SKM-1 (cell line): ENCODE data around the gene PTOV1.

Source experiments
- DNase-seq: peaks from one replicate; lab custom pipeline; 2025; ENCODE audit not compliant: unreplicated experiment; lab: John Stamatoyannopoulos, UW

The PTOV1 gene

GRCh38 chr19:49850487-49851342 is at the start of gene PTOV1:
PTOV1 (plus strand) TSS chr19:49851159.
- DNase-seq = peak; percentile 9

- DNase-seq = no peak
These were observed 49.5 kb upstream of the PTOV1 start for GRCh38 chr19:49801401-49801888.

GRCh38 chr19:49801966-49802661 is 48.8 kb upstream of the PTOV1 start:
- no peak for DNase-seq

DNA sequence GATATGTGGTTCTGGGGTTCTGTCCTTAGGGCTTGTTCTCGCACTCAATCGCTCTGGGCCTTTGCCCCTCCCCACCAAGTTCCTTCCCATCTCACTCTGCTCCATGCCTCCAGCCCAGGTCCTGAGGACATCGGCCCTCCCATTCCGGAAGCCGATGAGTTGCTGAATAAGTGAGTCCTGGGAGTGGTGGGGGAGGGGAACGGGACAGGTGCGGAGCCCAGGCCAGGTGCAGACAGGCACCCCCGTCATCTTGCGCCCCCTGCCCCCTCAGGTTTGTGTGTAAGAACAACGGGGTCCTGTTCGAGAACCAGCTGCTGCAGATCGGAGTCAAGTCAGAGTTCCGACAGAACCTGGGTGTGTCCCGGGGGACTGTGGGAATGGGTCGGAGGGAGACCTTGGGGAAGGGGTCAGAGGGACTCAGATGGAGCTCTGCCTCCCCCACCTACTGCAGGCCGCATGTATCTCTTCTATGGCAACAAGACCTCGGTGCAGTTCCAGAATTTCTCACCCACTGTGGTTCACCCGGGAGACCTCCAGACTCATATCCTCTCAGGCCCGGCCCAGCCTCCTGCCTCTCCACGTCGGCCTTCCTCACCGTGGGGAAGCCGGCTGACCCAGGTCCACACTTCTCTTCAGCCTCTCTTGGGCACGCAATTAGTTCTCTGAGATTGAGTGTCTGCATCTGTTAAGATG is 48.0 kb upstream of the PTOV1 start:
- DNase-seq = no peak

DNA sequence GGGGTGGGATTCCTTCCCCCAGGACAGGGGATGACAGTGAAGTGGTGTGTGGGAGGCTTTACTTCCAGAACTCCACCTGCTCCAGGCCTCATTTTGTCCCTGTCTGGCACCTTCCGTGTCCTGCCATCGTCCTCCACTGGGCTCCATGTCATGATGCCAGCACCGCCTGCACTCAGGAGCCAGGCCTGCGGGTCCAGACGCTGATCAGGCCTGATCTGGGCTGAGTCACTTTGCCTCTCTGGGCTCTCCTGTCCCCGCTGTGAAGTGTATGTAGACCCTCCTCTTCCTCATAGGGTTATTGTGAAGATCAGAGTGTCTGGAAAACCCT is 47.5 kb upstream of the PTOV1 start:
- no peak for DNase-seq

- no peak for DNase-seq
These were observed 44.9 kb upstream of the PTOV1 start for GRCh38 chr19:49805822-49806619.

DNA sequence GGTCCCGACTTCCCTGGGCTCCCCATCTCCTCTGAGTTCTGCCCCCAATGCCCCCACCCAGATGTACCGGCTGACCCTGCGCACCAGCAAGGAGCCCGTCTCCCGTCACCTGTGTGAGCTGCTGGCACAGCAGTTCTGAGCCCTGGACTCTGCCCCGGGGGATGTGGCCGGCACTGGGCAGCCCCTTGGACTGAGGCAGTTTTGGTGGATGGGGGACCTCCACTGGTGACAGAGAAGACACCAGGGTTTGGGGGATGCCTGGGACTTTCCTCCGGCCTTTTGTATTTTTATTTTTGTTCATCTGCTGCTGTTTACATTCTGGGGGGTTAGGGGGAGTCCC is 44.4 kb upstream of the PTOV1 start:
- DNase-seq = no peak

GRCh38 chr19:49807058-49807903 is 43.7 kb upstream of the PTOV1 start:
- peak; percentile 18 for DNase-seq

- no peak for DNase-seq
These were observed 42.9 kb upstream of the PTOV1 start for GRCh38 chr19:49807904-49808675.

GRCh38 chr19:49808711-49809159 is 42.2 kb upstream of the PTOV1 start:
- no peak for DNase-seq

DNA sequence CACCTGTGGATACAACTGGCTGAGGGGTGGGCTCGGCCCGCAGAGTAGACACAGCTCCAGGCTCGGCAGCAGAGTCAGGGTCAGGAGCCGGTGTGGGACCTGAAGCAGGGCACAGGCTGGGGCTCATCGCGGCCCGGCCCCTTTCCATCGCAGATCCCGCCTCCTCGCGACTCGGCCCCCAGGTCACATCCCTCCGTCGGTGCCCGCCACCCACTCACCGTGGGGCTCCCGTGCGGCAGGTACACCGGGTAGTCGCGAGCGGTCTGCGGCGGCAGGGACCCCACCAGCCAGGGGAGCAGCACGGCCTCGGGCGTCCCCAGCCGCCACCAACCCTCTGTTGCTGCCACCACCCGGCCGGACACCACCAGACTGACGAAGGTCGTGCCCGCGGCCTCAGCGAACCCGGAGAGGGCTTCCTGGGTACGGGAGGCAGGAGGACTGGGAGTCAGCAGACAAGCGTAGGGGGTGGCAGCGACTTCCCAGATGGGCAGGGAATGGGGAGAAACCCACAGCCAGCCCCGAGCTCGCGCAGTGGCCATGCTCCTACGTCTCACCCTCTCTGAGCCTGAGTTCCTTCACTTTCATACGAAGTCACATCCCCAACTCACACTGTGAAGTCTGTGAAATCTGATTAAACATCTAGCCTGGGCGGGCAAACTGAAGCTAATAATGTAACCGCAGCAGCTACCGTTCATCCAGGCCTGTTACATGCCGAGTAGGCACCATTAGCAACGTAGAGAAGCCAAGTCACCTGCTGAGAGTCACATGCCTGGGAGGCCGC is 41.6 kb upstream of the PTOV1 start:
- no peak for DNase-seq

DNA sequence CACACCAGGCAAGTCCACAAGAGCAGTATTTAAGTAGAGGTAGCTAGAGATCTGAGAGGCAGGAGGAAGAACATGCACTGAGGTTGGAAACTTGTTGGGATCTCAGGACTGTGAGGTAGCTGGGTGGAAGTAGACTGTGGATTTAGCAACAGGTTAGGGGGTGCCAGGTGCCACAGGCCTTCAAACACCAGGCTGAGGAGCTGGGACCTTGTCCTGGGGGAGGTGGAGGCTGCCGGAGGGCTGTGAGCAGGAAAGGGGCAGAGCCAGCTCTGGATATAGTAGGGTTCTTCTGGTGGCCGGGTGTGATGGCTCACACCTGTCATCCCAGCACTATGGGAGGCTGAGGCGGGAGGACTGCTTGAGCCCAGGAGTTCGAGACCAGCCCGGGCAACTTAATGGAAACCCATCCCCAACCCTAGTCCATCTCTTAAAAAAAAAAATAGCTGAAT is 41.0 kb upstream of the PTOV1 start:
- DNase-seq = no peak

DNA sequence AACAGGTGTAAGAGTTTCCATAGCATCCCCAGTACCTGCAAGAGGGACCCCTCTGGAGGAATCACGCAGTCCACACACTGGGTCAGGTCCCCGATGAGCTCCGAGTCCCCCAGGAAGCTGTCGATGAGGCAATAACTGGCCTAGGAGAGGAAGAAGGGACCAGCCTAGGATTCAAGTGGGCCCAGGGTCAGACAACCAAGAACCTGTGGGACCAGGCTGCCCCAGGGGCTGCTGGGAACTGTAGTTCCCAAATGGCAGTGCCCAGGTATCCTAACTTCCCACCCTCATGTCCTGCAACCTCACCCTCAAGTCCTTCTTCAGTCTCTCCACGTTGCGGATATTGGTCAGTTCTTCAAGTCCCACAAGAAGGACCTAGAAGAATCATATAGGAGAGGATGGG is 39.6 kb upstream of the PTOV1 start:
- DNase-seq = no peak

GRCh38 chr19:49812452-49812996 is 38.4 kb upstream of the PTOV1 start:
- no peak for DNase-seq

DNA sequence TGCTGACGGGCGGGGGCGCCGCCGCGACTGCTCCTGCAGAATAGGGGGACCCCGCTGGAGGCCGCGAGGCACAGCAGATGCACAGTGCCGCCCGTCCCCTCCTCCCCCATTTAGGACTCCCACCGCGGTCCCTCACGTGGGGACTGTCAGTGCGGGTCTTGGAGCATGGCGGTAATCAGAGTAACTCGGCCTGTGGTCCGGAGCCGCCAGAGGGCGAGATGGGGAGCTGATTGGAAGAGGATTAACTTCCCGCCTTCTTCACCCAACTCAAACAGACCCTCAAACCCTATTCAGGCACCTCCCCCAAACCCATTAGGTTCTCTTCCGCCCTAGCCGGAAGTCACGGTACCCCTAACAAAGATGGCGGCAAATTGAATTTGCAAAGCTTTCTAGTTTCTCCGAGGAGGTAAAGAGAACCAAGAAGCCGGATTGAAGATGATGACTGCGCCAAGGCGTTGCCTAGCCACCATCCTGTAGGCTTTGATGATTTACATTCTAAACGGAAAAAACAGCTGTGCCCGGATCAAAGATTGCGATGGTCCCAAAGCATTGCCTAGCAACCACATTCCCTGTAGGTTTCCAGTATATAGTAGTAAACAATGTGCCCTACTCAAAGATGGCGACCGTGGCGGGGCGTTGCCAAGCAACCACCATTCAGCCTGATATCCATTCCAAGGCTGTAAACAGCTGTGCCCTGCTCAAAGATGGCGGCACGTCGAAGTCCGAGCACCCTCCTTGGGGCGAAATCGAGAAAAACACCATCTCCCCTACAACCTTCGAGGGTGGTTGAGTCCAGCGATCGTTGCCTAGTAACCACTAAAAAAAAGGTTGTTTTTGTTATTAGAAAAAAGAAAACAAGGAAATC is 37.7 kb upstream of the PTOV1 start, which contains the start of gene FUZ:
Gene FUZ (minus strand): TSS at position 296 of the 865 bp plus-strand sequence. CDS start 186 bp downstream, at position 110.
- DNase-seq = no peak

- DNase-seq = no peak
These were observed 36.9 kb upstream of the PTOV1 start for GRCh38 chr19:49814010-49814409.

DNA sequence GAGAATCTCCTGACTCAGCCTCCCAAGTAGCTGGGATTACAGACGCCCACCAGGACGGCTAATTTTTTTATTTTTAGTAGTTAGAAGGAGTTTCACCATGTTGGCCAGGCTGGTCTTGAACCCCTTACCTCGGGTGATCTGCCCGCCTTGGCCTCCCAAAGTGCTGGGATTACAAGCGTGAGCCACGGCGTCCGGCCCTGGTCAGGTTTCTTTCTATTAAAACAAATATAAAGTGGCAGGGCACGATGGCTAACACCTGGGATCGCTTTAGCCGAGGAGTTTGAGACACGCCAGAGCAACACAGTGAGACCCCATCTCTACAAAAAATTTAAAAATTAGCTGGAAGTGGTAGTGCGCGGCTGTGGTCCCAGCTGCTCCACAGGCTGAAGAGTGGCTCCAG is 34.4 kb upstream of the PTOV1 start:
- DNase-seq = no peak
